BE2C (cell line): ENCODE data around the gene CCDC88C.

Experiments used
- DNase-seq: peaks from one replicate; pipeline ENCODE4 v3.0.0-alpha.2; 2020
- H3K27me3 ChIP-seq: fragments of 250-450 bp; sonication (Bioruptor Pico); 2 replicates; pipeline ENCODE4 v1.5.1; 2020; ENCODE audit warnings: mild to moderate bottlenecking
- H3K36me3 ChIP-seq: fragments of 250-450 bp; sonication (Bioruptor Pico); 2 replicates; pipeline ENCODE4 v1.5.1; 2020; ENCODE audit warnings: mild to moderate bottlenecking
- H3K4me1 ChIP-seq: fragments of 250-450 bp; sonication (Bioruptor Pico); 2 replicates; pipeline ENCODE4 v1.5.1; 2020
- H3K4me3 ChIP-seq: 2 replicates; pipeline ENCODE4 v1.5.1; 2011; ENCODE audit warnings: low read depth, low read length
- H3K9me3 ChIP-seq: fragments of 250-450 bp; sonication (Bioruptor Pico); 2 replicates; pipeline ENCODE4 v1.5.1; 2020
- CTCF ChIP-seq: IDR thresholded peaks from 2 replicates; pipeline ENCODE4 v1.5.1; 2012; ENCODE audit warnings: mild to moderate bottlenecking, low read depth, low read length

The CCDC88C gene

GRCh38 chr14:91374287-91374878 lies 43.2 kb downstream of the CCDC88C start:
- no peaks in the 10 kb centered on the region for H3K36me3 ChIP-seq

GRCh38 chr14:91373591-91374254 lies 43.9 kb downstream of the CCDC88C start:
- Histone ChIP-seq H3K4me1 (peaks cover 34% of the 10 kb centered on the region), H3K9me3 (no peaks in the 10 kb centered on the region), H3K27me3 (no peaks in the 10 kb centered on the region; the same call in 1 of the 2 replicates), H3K36me3 (no peaks in the 10 kb centered on the region), H3K4me3 (no peak overlapping the region)
- no peak for TF ChIP-seq CTCF
- peak; percentile 59 for DNase-seq

More at GRCh38 chr14:91374287-91374878, 43.2 kb downstream of the CCDC88C start:
- TF ChIP-seq CTCF = no peak
- no peak for DNase-seq
- Histone ChIP-seq H3K4me1 (peaks cover 38% of the 10 kb centered on the region), H3K4me3 (no peak overlapping the region), H3K9me3 (no peaks in the 10 kb centered on the region), H3K27me3 (no peaks in the 10 kb centered on the region; the same call in 1 of the 2 replicates)

GRCh38 chr14:91372671-91373495 lies 44.7 kb downstream of the CCDC88C start:
- TF ChIP-seq CTCF = peak; percentile 11; the same call in 1 of the 2 replicates
- DNase-seq = peak; percentile 42
- no peak overlapping the region for H3K4me3 ChIP-seq
- H3K4me1 ChIP-seq = peaks cover 28% of the 10 kb centered on the region
- no peaks in the 10 kb centered on the region; the same call in 1 of the 2 replicates for H3K27me3 ChIP-seq
- no peaks in the 10 kb centered on the region for H3K9me3 ChIP-seq
- H3K36me3 ChIP-seq = no peaks in the 10 kb centered on the region

- no peak for DNase-seq
- Histone ChIP-seq H3K27me3 (no peaks in the 10 kb centered on the region; the same call in 1 of the 2 replicates), H3K9me3 (no peaks in the 10 kb centered on the region), H3K4me3 (no peak overlapping the region), H3K36me3 (no peaks in the 10 kb centered on the region), H3K4me1 (peaks cover 19% of the 10 kb centered on the region)
- TF ChIP-seq CTCF = no peak
Observed at GRCh38 chr14:91371990-91372375, 45.6 kb downstream of the CCDC88C start.

DNA sequence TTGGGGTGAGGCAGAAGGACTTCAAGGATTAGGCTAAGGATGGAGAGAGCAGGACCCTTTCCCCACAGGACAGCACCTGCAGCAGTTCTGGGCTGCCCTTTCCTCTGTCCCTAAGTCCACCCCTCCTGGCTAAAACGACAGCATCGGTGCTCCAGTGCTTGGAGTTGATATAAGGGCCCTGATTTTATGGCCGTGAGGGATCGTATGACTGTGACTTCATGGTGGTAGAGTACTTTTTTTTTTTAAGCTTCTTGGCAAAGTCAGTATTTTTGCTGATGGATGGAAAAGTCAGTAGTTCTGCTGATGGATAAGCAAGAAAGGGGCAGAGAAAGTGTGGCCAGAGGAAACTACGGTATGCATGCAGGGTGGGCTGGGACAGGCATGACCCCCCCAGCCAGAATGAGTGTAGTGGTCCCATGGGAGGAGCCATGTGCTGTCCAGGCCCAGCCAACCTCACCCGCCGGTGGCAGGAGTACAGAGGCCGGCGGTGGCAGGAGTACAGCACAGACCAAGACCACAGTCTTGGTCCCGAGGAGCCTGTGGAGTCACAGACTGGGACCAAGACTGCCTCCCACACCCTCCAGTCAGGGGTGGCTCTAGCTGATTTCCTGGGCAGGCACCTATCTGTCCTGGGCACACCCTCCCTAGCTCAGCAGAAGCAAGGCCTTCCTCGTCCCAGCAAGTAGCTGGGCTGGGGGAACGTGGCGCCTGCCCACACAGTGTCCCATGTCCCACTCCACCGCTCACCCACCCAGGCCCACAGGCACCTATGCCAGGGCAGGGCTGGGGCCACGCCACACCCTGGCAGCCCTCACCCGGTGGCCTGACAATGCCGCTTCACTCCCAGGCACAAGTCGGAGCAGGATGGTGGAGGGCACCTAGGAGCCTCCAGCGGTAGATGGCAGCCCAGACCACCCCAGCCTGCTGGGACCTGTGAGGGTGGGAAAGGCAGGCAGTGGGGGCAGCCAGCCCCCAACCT lies 46.3 kb downstream of the CCDC88C start:
- no peak for DNase-seq
- no peaks in the 10 kb centered on the region for H3K9me3 ChIP-seq
- H3K27me3 ChIP-seq = no peaks in the 10 kb centered on the region; the same call in 1 of the 2 replicates
- TF ChIP-seq CTCF = no peak
- no peak overlapping the region for H3K4me3 ChIP-seq
- H3K36me3 ChIP-seq = no peaks in the 10 kb centered on the region
- peaks cover 18% of the 10 kb centered on the region for H3K4me1 ChIP-seq
